Activated CD8-positive, alpha-beta T cell treated with anti-CD3 and anti-CD28 coated beads, Interleukin-2, amount 10 ng/mL, durations not matched to agents 7 days and 5 days (primary cell): ENCODE results near the gene C20orf144. TPM values are rescaled to one million over a fixed set of nuclear protein-coding genes. Genes with fewer than 3 reads are reported as not detected.
A peak's percentile ranks its signal among the peaks of the same experiment; 100 is the strongest.
"Not testable (repeated sequence)": the region's sequence is repeated elsewhere in the genome, so short reads cannot be mapped to it uniquely, and the experiment has no call there.

Source experiments
- ATAC-seq: fragments of 150-1000 bp; cut with Tn5 transposase; one replicate; pipeline ENCODE4 v1.10.0; 2021; ENCODE audit warnings: moderate library complexity
- CTCF ChIA-PET: fragments of 350-600 bp; sonication (Branson Sonifier 250); formaldehyde crosslinking; loops from one replicate; lab custom pipeline; 2021; ENCODE audit warnings: antibody characterized with exemption; lab: Charles Lee
- POLR2A ChIA-PET: fragments of 350-600 bp; sonication (Branson Sonifier 250); formaldehyde crosslinking; loops from one replicate; lab custom pipeline; 2021; ENCODE audit warnings: antibody characterized with exemption; lab: Charles Lee
- DNase-seq: peaks from one replicate; pipeline ENCODE4 v3.0.0-alpha.2; 2020
- H3K27ac Mint-ChIP-seq: one replicate; pipeline ENCODE4 v1.8.0; 2021; ENCODE audit warnings: mild to moderate bottlenecking, mixed read lengths
- H3K27me3 Mint-ChIP-seq: one replicate; pipeline ENCODE4 v1.8.0; 2021; ENCODE audit warnings: low read depth, mixed read lengths
- H3K36me3 Mint-ChIP-seq: one replicate; pipeline ENCODE4 v1.8.0; 2021; ENCODE audit warnings: low read depth, mixed read lengths
- H3K4me1 Mint-ChIP-seq: one replicate; pipeline ENCODE4 v1.8.0; 2021; ENCODE audit warnings: low read depth, mixed read lengths
- H3K4me3 Mint-ChIP-seq: one replicate; pipeline ENCODE4 v1.8.0; 2021; ENCODE audit warnings: mild to moderate bottlenecking, mixed read lengths
- H3K9me3 Mint-ChIP-seq: one replicate; pipeline ENCODE4 v1.8.0; 2022; ENCODE audit warnings: mixed read lengths; ENCODE audit not compliant: insufficient read depth
- total RNA-seq, 2 experiments: library from RNA; stranded (reverse); gene quantifications; one replicate each; pipeline ENCODE4 v1.2.3, GENCODE V29; 2021

Gene C20orf144
- under 1 TPM; 0.16 to 0.21 TPM for total RNA-seq

DNA sequence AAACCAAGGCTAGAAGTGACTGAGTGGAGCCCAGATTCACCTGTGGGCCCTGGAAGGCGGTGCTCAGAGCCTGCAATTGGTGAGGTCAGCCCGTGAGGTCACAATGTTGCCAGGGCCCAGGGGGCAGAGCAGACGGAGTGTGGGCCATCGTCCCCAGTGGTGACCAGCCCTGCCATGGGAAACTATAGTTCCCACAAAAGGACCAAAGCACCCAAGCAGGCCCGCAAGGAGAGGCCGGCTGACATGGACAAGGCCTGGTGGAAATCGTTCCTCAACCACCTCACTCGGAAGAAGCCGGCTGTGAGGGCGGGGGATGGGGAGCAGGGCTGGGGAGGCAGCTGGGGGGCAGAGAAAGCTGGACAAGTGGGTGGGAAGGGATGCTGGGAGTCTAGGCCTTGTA is at the start of gene C20orf144:
C20orf144 (plus strand) TSS at position 156 of the 400 bp plus-strand sequence; CDS start at position 175, 19 bp downstream.
- H3K27ac Mint-ChIP-seq: peak within 1 kb of the TSS; percentile 91
- POLR2A ChIA-PET: interaction anchor here (1.1 to 10.3 kb wide), 4 partner anchors 12 to 174 kb away, joined by 3 to 148 read pairs (median 14); partner anchors contain the start of genes E2F1 and NECAB3
- H3K4me1 Mint-ChIP-seq: peaks cover 32% of the 10 kb centered on the region
- H3K27me3 Mint-ChIP-seq: no peaks in the 10 kb centered on the region
- peaks cover 11% of the 10 kb centered on the region for H3K36me3 Mint-ChIP-seq
- no peaks in the 10 kb centered on the region for H3K9me3 Mint-ChIP-seq
- CTCF ChIA-PET: interaction anchor here (1.4 to 9.8 kb wide), 3 partner anchors 8 to 20 kb away, joined by 6 to 126 read pairs (median 11); no protein-coding TSS in a partner anchor
- no peak for DNase-seq
- H3K4me3 Mint-ChIP-seq: peak within 1 kb of the TSS; percentile 80
- ATAC-seq: no peak

DNA sequence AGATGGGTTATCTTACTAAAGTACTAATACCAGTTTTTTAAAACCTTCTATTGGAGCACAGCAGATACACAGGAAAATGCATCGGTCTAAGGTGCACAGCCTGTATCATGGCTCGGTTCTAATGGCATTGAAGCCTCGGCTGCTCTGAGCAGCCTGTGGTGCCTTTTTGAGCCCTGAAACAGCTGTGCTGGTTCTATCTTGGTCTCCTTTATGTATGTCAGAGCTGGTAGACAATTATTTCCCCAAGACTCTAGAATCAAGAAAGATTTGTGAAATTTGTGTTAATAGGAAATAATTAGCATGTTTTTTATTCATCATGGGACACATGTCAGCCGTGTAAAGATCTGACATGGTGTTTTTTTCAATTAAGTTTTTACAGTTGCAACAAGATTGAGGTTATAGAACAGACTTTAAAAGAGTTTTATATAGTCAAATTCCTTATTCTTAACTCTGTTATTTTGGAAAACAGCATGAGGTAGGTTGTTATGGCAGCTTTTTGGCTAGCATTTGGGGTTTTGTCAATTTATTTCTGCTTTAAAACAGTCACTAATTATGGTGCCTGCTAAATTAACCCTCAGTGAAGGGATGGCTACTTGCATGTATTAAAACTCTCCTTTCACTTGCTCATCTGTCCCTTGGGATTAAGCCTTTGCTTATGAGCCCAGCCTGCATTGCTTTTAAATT is 40.3 kb upstream of the C20orf144 start:
- POLR2A ChIA-PET: no interaction called here
- H3K4me1 Mint-ChIP-seq: peaks cover 7% of the 10 kb centered on the region
- CTCF ChIA-PET: interaction anchor here (1.1 kb wide), 1 partner anchor 10 kb away, joined by 3 read pairs; no protein-coding TSS in a partner anchor
- H3K9me3 Mint-ChIP-seq: no peaks in the 10 kb centered on the region
- H3K4me3 Mint-ChIP-seq: no peak overlapping the region
- ATAC-seq: no peak
- H3K36me3 Mint-ChIP-seq: peaks cover 32% of the 10 kb centered on the region
- no peak for DNase-seq
- no peaks in the 10 kb centered on the region for H3K27me3 Mint-ChIP-seq
- H3K27ac Mint-ChIP-seq: no peak overlapping the region

DNA sequence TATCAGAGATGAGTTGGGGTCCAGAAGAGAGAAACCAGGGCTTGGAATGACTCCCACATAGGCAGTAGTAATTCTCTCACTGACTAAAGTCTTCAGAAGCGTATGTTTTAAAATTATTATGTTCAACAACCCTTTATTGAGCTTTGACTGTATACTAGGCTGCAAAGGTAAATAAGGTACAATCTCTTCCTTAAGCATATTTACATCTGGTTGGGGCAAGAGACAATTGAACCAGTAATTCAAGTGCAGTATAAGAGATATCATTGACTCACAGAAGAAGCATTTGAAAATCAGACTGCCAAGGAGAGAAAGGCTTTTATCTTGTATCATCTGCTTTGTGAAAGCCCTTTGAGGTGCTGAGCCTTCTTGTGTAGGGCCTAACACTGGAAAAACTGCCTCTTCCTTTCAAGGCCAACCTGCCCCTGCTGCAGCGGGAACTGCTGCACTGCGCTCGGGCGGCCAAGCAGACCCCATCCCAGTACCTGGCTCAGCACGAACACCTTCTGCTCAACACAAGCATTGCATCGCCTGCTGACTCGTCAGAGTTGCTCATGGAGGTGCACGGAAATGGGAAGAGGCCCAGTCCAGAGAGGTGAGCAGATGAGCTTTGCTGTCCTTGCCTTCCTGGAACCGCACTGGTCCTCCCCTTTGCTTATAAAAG is 39.3 kb upstream of the C20orf144 start:
- Mint-ChIP-seq H3K4me3 (no peak overlapping the region), H3K9me3 (no peaks in the 10 kb centered on the region), H3K4me1 (peaks cover 7% of the 10 kb centered on the region), H3K36me3 (peaks cover 31% of the 10 kb centered on the region), H3K27ac (no peak overlapping the region), H3K27me3 (no peaks in the 10 kb centered on the region)
- ChIA-PET POLR2A (no interaction called here), CTCF (interaction anchor here (1.1 kb wide), 1 partner anchor 11 kb away, joined by 3 read pairs; no protein-coding TSS in a partner anchor)
- no peak for ATAC-seq
- DNase-seq: no peak

DNA sequence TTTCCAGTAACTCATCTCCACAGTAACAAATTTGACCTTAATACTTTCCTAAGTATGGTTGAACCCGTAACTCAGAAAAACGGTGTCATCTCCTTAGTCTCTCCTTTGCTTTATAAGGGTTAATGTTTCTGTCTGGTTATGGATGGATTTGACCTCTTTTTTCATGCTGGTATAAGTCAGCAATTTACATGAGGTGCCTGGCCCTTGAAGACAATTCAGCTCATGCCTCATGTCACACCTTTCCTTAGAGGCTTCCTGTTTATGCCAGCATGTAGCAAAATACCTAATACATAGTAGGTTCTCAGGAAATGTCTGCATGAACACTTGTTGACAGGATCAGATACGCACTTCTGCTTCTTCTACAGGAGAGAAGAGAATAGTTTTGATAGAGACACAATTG is 37.7 kb upstream of the C20orf144 start:
- ATAC-seq (no peak), DNase-seq (no peak)
- ChIA-PET POLR2A (no interaction called here), CTCF (no interaction called here)
- Mint-ChIP-seq H3K36me3 (peaks cover 39% of the 10 kb centered on the region), H3K27me3 (no peaks in the 10 kb centered on the region), H3K27ac (peak overlapping the region; percentile 22), H3K4me3 (no peak overlapping the region), H3K9me3 (no peaks in the 10 kb centered on the region), H3K4me1 (peaks cover 7% of the 10 kb centered on the region)

DNA sequence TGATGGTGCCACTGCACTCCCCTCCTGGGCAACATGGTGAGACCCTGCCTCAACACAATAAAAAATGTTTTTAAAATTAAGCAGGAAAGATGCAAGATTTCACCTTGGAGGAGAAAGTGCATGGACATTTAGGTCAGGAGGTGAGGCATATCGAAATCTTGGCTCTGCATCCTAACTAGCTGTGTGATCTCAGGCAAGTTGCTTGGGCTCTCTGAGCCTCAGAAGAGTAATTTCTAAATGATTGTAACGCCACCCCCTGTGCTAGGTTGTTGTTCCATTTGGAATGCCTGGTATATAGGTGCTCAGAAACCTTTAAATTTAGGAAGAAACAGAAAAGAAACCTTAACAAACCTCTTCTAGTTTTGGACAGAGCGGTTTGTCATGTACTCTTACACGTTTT is 35.9 kb upstream of the C20orf144 start:
- no peak for ATAC-seq
- Mint-ChIP-seq H3K4me1 (peaks cover 7% of the 10 kb centered on the region), H3K4me3 (no peak overlapping the region), H3K9me3 (no peaks in the 10 kb centered on the region), H3K27me3 (no peaks in the 10 kb centered on the region), H3K36me3 (peaks cover 51% of the 10 kb centered on the region), H3K27ac (no peak overlapping the region)
- POLR2A ChIA-PET: no interaction called here
- CTCF ChIA-PET: no interaction called here
- DNase-seq: no peak

DNA sequence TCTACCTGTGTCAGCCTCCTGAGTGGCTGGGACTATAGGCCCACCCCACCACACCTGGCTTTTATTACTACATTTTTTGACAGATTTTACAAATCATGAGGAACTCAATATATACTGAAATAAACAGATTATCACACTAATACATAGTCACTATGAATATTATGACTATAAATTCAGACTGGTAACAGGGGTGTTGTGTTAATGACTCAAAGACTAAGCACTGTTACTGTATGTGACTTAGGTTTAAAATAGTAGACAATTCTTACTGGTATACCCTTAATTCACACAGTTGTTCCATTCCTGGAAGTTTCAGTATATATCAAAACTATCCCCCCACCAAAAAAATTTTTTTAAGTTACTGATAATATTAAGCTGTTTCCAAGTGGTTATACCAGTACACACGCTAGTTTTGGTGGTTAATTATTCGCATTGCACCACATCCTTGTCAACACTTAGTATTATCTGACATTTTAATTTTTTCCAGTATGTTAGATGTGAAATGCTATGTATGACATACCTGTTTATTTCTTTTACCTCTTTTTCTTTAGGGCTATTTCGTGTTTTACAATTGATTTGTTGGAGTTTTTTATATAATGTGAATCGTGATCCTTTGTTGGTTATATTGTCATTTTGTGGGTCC is 34.4 kb upstream of the C20orf144 start:
- POLR2A ChIA-PET: no interaction called here

DNA sequence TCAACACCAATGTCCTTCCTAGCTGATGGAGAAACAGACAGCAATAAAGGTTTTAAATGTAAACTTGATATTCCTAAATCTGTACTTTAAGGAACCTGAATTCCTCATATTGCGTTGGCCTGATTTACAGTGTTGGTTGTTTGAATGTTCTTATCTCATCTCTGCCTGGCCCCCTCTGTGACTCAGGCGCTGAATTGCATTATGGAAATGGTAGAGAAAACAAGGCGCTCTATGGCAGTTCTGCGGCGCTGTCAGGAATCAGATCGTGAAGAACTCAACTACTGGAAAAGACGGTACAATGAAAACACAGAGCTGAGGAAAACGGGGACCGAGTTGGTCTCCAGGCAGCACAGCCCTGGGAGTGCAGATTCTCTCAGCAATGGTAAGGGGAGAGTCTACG is 32.6 kb upstream of the C20orf144 start:
- no peak for ATAC-seq
- DNase-seq: no peak
- ChIA-PET POLR2A (no interaction called here), CTCF (no interaction called here)
- H3K27ac Mint-ChIP-seq: no peak overlapping the region
- H3K36me3 Mint-ChIP-seq: peaks cover 35% of the 10 kb centered on the region
- H3K27me3 Mint-ChIP-seq: no peaks in the 10 kb centered on the region
- no peaks in the 10 kb centered on the region for H3K9me3 Mint-ChIP-seq
- peaks cover 8% of the 10 kb centered on the region for H3K4me1 Mint-ChIP-seq
- H3K4me3 Mint-ChIP-seq: no peak overlapping the region

More for the DNA sequence above, 34.4 kb upstream of the C20orf144 start:
- ATAC-seq (no peak), DNase-seq (no peak)
- Mint-ChIP-seq H3K9me3 (no peaks in the 10 kb centered on the region), H3K27ac (no peak overlapping the region), H3K4me3 (no peak overlapping the region), H3K4me1 (peaks cover 7% of the 10 kb centered on the region), H3K27me3 (no peaks in the 10 kb centered on the region), H3K36me3 (peaks cover 49% of the 10 kb centered on the region)
- CTCF ChIA-PET: no interaction called here

DNA sequence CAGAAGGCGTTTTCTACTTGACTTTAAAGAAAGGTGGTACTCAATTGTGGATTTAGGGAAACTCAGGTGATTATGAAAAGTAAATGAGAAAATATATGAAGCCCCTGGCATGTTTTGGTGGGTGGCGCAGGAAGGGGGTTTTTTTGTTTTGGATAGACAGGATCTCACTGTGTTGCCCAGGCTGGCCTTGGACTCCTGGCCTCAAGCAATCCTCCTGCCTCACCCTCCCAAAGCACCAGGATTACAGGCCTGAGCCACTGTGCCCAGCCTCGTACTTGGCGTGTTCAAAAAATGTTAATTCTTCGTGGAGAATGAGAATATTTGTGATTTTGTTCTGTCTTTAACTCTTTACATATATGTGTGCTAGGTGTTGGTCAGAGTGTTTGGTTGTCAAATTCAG is 32.1 kb upstream of the C20orf144 start:
- no peak overlapping the region for H3K4me3 Mint-ChIP-seq
- H3K9me3 Mint-ChIP-seq: no peaks in the 10 kb centered on the region
- no peaks in the 10 kb centered on the region for H3K27me3 Mint-ChIP-seq
- CTCF ChIA-PET: no interaction called here
- POLR2A ChIA-PET: no interaction called here
- no peak overlapping the region for H3K27ac Mint-ChIP-seq
- DNase-seq: no peak
- H3K36me3 Mint-ChIP-seq: peaks cover 35% of the 10 kb centered on the region
- ATAC-seq: no peak
- peaks cover 5% of the 10 kb centered on the region for H3K4me1 Mint-ChIP-seq

DNA sequence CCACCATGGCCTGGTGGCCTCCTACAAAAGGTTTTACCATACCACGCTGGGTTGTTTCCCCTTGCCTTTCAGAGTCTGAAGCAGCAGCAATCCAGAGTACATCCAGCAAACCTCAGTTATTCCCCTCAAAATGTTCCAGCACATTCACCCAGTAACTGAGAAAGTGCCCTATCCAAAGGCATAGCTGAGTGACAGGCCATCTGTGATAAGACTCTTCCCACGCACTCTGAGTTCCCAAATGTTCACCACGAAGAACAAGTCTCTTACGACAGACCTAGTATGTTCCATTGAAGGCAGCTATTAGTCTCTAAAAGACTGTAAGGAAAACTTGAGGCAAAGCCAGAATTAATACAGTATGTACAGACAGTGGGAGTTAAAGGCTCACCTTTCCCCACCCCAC is 31.6 kb upstream of the C20orf144 start:
- no peak for ATAC-seq
- no peaks in the 10 kb centered on the region for H3K27me3 Mint-ChIP-seq
- H3K9me3 Mint-ChIP-seq: no peaks in the 10 kb centered on the region
- H3K36me3 Mint-ChIP-seq: peaks cover 30% of the 10 kb centered on the region
- no peak for DNase-seq
- POLR2A ChIA-PET: no interaction called here
- CTCF ChIA-PET: no interaction called here
- no peak overlapping the region for H3K27ac Mint-ChIP-seq
- no peak overlapping the region for H3K4me3 Mint-ChIP-seq
- peaks cover 5% of the 10 kb centered on the region for H3K4me1 Mint-ChIP-seq

DNA sequence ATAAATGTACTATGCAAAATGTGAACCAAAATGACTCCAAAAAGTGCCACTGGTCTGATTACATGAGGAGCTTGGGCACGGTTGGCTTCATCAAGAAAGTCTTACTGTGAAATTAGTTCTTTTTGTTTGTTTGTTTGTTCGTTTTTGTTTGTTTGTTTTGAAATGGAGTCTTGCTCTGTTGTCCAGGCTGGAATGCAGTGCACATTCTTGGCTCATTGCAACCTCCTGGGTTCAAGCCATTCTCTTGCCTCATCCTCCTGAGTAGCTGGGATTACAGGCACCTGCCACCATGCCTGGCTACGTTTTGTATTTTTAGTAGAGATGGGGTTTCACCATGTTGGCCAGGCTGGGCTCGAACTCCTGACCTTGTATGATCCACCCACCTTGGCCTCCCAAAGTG is 30.2 kb upstream of the C20orf144 start:
- CTCF ChIA-PET, H3K9me3 Mint-ChIP-seq, H3K4me3 Mint-ChIP-seq, H3K4me1 Mint-ChIP-seq, POLR2A ChIA-PET, H3K27me3 Mint-ChIP-seq, DNase-seq, ATAC-seq, H3K27ac Mint-ChIP-seq: not testable (repeated sequence)
- H3K36me3 Mint-ChIP-seq: peaks cover 26% of the 10 kb centered on the region

DNA sequence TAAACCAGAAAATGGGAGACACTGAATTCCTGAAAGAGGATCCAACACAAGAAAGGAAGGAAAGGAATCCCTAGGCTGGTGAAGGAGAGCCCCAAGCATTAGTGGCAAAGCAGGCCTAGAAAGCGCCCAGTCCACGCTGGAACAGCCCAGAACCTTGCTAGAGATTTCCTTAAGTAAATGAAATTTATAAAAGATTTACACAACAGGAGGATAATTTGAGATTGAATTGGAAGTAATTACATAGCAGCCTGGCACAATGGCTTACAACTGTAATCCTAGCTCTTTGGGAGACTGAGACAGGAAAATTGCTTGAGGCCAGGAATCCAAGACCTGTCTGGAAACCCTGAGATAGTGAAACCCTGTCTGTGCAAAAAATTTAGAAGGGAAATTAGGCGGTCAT is 26.8 kb upstream of the C20orf144 start:
- ChIA-PET CTCF (no interaction called here), POLR2A (no interaction called here)
- H3K4me3 Mint-ChIP-seq: no peak overlapping the region
- H3K36me3 Mint-ChIP-seq: peaks cover 21% of the 10 kb centered on the region
- no peak overlapping the region for H3K27ac Mint-ChIP-seq
- no peaks in the 10 kb centered on the region for H3K27me3 Mint-ChIP-seq
- peaks cover 5% of the 10 kb centered on the region for H3K4me1 Mint-ChIP-seq
- no peak for DNase-seq
- no peak for ATAC-seq
- H3K9me3 Mint-ChIP-seq: no peaks in the 10 kb centered on the region

DNA sequence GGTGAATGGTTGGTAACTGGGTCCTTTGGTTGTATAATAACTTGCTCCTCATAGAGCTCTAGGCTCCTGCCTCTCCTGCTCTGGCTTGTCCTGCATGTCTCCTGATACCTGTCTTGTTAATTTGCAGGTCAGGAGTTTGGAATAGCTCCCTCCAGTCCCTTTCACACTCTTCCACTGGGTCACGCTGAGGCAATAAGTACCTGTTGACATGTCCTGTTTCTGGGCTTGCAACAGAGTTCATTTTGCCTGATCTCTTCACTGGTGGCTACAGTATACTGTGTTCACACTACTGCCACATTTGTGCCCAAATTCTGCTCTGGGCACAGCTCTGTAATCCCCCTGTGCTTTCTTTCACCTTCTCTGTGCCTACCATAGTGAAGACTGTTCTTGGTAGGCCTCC is 25.4 kb upstream of the C20orf144 start:
- no peak overlapping the region for H3K4me3 Mint-ChIP-seq
- DNase-seq: no peak
- peaks cover 5% of the 10 kb centered on the region for H3K4me1 Mint-ChIP-seq
- no peak overlapping the region for H3K27ac Mint-ChIP-seq
- ChIA-PET POLR2A (no interaction called here), CTCF (no interaction called here)
- H3K36me3 Mint-ChIP-seq: peaks cover 18% of the 10 kb centered on the region
- no peaks in the 10 kb centered on the region for H3K27me3 Mint-ChIP-seq
- H3K9me3 Mint-ChIP-seq: no peaks in the 10 kb centered on the region
- no peak for ATAC-seq
